HG03097 (cell line): ENCODE data around the gene ENPEP.
"Not testable (repeated sequence)": the region's sequence is repeated elsewhere in the genome, so short reads cannot be mapped to it uniquely, and the experiment has no call there.

Source experiments
- ATAC-seq: cut with Tn5 transposase; IDR thresholded peaks from one replicate; pipeline ENCODE4 v1.9.1; 2021; ENCODE audit not compliant: unreplicated experiment, low FRiP score

ENPEP gene, protein sequence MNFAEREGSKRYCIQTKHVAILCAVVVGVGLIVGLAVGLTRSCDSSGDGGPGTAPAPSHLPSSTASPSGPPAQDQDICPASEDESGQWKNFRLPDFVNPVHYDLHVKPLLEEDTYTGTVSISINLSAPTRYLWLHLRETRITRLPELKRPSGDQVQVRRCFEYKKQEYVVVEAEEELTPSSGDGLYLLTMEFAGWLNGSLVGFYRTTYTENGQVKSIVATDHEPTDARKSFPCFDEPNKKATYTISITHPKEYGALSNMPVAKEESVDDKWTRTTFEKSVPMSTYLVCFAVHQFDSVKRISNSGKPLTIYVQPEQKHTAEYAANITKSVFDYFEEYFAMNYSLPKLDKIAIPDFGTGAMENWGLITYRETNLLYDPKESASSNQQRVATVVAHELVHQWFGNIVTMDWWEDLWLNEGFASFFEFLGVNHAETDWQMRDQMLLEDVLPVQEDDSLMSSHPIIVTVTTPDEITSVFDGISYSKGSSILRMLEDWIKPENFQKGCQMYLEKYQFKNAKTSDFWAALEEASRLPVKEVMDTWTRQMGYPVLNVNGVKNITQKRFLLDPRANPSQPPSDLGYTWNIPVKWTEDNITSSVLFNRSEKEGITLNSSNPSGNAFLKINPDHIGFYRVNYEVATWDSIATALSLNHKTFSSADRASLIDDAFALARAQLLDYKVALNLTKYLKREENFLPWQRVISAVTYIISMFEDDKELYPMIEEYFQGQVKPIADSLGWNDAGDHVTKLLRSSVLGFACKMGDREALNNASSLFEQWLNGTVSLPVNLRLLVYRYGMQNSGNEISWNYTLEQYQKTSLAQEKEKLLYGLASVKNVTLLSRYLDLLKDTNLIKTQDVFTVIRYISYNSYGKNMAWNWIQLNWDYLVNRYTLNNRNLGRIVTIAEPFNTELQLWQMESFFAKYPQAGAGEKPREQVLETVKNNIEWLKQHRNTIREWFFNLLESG

DNA sequence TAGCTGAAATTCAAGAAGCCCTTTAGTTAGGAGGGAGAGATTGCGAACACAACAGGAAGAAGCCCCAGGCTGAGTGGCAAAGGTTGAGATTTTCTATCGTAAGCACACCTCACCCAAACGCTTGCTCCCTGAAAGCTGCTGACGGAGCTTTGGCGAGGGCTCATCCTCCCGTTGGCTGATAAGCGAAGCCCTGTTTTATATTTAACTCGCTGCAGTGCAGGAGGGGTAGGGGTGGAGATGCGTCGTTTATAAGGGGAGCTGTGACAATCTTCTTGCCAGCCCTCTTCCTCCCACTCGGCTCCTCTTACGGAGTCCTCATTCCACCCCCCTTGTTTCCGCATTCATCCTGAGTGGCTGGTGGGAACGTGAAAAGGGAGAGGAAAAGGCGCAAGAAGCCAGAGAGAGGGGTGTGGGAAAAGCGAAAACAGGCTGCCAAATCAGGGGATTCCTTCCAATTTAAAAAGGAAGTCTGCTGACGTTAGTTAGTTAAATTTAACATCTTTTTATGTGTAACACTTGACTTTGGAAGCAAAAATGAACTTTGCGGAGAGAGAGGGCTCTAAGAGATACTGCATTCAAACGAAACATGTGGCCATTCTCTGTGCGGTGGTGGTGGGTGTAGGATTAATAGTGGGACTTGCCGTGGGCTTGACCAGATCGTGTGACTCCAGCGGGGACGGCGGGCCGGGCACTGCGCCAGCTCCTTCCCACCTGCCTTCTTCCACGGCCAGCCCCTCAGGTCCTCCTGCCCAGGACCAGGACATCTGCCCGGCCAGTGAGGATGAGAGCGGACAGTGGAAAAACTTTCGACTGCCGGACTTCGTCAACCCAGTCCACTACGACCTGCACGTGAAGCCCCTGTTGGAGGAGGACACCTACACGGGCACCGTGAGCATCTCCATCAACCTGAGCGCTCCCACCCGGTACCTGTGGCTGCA is at the start of gene ENPEP:
TSS of gene ENPEP (plus strand) at position 275 of the 938 bp plus-strand sequence. CDS start at position 535, 260 bp downstream.
- ATAC-seq = no peak

DNA sequence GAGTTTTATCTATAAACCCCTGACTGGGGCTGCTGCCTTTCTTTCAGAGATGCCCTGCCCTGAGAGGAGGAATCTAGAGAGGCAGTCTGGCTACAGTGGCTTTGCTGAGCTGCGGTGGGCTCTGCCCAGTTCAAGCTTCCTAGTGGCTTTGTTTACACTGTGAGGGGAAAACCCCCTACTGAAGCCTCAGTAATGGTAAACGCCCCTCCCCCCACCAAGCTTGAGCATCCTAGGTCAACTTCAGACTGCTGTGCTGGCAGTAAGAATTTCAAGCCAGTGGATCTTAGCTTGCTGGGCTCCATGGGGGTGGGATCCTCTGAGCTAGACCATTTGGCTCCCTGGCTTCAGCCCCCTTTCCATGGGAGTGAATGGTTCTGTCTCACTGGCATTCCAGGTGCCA is 44.1 kb upstream of the ENPEP start:
- ATAC-seq = not testable (repeated sequence)

DNA sequence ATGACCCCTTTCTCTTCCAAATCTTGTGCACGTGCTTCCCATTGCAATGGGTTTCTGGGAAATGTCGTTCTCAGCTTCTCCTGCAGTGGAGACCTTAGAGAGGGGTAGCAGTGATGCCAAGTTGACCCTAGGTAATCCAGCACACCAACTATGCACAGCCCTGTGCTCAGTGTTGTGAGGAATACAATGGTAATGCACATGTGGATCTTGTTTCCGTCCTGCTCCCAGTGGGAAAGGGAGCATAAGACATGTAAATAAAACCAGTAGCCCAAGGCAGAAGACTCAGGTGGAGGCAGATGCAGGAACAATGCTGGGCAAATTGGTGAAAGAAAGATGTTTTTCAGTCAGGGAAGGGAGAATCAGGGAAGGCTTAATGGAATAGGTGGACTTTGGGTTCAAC is 38.7 kb upstream of the ENPEP start:
- not testable (repeated sequence) for ATAC-seq

DNA sequence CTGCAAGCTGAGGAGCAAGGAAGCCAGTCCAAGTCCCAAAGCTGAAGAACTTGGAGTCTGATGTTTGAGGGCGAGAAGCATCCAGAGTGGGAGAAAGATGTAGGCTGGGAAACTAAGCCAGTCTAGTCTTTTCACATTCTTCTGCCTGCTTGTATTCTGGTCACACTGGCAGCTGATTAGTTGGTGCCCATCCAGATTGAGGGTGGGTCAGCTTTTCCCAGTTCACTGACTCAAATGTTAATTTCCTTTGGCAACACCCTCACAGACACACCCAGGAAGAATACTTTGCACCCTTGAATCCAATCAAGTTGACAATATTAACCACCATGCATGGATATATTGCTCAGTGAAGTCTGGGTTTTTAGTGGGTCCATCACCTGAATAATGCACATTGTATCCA is 36.7 kb upstream of the ENPEP start:
- not testable (repeated sequence) for ATAC-seq

DNA sequence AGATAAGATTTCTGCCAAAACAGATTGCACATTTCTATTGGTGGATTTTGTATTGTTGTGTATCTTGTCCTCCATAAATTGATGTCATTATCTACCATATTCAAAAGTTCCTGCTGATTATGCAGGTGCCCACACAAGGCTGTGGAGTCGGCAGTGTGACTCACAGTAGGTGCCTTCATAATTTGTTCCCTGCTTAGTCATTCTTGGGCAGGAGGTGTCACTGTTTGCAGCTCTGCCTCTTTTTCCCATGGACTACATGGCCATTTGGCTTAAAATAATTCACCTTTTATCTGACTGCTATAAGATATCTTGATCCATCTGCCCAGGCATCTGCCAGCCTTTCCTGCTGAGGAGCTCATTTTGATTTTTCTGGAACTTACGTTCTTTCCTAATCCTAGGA is 33.6 kb upstream of the ENPEP start:
- ATAC-seq = no peak

DNA sequence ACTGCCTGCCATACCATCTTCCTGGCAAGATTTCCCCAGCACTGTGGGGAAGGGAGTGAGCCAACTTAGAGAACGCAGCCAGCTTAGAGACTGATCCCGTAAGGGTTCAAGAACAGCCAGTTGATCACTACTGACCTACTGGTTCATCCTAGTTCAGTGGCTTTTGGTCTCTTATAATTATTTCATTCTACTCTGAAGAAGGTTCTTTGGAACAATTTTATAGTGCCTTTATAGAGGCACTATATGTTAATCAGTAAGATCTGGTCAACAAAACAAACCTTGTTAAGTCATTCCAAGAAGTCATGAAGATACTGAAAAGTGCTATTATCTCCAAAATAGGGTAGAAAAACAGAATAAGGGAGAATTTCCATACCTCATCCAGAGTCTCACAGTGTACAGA is 33.2 kb upstream of the ENPEP start:
- ATAC-seq = no peak

DNA sequence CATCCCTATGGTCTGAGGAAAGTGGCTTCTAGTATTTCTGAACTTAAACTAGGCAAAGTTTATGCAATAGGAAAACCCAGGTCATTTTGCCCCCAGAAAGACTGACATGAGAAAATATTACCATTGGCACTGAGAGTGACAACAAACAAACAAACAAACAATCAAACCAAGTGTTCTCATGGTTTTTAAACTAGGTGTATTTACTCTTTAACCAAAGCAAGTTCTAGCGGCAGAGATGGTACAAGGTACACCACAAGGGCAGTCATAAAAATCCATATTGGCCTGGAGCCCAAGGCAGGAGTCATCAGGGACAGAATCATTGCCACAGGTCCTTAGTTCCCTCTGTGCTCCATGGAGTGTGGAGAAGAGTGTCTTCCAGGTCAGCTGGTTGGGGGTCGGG is 26.0 kb upstream of the ENPEP start:
- ATAC-seq = no peak

DNA sequence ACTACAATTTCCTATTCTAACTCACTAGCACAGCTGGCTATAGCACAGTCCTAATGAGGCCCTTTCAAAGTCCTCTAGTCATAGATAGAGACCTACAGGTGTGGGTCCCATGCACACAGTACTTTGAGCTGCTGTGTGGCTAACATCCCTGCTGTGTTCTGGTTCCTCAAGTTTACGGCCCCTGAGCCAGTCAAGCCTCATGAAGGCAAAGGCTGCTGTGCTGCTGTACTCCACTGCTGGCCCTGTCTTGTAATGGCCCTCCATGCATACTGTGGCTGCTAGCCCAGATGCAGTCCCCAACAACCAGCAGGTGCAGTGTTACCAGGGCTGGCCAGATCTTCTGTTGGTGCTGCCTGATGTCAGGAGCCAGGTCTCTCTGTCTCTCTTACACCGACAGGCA is 23.4 kb upstream of the ENPEP start:
- no peak for ATAC-seq

DNA sequence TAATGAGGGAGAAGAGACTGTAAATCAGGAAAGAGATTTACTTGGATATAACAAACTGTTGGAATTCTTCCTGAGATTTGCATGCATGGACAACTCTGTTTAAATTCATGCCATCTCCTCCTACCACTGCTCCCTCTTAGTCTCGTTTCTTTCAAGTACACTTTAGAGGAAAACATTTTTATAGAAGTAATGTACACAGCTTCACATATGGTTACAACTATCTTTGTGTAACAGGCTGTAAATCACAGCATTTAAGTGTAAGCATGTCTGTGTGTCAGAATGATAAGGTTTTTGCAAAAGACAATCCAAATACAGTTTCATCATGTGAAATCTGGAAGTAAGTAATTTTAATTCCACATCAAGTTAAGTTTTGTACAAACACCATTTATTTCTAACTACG is 21.5 kb upstream of the ENPEP start:
- ATAC-seq = no peak

DNA sequence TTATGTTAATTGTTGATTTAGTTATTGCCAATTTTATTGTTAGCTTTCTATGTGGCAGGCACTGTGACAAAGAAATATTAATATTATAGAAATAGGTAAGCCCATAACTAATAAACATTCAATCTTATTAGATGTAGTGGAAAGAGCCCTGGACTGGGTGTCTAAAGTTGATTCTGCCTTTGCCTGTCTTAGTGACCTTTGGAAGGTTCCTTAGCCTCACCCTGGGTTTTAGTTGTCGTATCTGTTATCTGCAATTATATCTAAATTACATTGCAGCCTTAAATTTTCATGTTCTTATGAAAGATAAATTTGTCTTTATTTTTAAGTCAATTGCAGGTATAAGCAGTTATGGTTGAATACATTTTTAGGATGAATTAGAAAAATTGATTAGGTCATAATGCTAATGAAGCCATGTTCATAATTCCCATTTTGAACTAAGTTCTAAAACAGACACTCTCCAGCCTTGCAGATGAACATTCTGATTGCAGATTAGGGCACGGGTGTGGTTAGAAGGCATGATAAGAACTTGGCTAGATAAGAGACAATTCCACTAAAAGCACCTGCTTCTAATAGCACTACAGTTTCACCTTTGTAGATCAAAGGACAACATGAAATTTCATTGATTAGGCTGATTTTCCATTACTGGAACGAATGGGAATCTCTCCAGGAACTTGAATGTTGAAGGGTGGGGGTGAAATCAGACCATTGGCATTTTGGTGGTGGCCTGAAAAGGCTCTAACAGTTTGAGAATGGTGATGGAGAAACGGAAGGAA is 17.3 kb upstream of the ENPEP start:
- no peak for ATAC-seq

DNA sequence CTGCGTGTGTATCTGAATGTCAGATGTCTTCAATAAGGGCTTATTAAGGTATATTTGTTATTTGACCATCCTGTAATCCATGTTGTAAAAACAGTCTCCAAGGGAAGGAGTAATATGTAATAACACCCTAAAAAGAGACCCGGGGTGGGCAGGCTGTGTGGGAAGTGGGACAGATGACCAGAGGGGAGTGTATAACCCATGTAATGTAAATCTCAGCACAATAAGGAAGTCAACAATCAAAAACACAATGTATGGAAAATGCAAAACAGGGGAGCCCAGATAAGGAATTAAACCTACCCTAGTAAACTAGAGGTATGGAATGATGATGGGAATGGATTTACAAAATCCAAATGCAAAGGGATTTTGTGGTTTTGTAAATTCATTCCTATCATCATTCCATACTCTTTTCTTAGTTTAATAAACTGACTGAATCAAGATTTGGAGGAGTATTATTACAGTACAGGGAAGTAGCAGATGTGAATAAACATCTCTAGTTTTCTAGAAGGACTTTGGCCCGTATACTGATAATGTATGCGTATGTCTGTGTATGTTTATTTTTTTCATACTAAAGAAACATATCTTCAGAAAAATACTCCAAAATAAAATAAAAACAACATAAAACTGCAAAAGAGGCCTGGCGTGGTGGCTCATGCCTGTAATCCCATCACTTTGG is 15.7 kb upstream of the ENPEP start:
- no peak for ATAC-seq

DNA sequence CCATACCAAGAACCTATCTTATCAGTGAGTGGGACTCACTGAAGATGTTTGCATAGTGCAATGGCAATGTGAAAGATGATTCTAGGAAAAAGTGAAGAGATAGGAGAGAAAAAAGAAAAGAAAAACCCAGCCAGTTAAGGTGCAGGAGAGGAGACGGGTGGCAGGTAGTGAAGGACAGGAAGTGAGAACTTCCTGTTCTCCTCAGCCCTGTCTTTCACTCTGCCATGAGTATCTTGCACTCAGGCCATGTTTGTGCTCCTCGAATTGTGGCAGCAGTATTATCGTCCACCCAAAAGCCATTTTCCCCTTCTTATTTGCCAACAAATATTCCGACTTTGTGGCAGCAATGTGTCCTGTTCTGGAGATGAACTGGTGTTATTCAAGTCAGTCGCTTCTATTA is 8.6 kb upstream of the ENPEP start:
- ATAC-seq = no peak

DNA sequence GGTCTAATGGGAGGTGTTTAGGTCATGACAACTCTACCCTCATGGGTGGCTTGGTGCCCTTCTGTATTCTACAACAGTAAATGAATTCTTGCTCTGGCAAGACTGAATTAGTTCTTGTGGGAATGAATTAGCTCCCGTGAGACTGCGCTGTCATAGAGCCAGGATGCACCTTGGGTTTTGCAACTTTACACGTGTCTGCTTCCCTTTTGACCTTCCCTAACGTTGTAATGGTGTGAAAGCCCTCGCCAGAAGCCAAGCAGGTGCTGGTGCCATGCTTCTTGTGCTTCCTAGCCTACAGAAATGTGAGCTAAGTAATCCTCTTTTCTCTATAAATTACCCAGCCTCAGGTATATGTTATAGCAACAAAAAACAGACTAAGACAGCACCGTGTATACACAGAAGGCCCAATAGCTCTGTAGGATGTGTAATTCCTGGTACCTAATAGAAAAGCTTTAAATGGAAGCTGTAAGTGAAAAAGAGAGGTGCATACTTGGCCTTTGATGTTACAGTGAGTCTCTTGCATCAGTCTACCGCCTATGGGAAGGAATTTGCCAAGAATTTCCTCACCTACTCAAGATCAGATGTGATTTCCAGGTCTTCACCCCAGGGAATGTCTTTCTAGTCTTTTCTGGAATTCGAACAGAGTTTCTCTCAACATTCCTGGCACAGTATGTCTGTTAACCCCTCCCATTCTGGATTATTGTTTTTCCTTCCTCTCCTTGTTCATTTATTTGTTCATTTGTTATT is 3.2 kb upstream of the ENPEP start:
- ATAC-seq = no peak

DNA sequence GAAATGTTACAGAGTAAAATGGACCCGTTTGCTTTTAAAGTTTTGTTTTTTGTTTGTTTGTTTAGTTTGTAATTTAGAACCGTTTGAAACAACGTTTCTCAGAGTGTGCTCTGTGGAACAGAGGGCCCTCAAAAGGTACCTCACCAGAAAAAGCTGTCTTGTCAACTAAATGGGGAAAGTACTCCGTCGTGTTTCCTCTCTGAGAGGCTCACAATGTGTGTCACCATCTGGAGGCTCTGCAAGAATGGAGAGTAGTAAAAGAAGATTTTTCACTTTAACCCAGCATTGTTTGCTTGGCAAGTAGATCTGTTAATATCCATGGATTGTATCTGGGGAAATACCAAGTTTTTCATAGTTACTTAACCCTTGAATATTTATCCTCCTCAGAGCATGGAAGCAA is 1.5 kb upstream of the ENPEP start:
- no peak for ATAC-seq

DNA sequence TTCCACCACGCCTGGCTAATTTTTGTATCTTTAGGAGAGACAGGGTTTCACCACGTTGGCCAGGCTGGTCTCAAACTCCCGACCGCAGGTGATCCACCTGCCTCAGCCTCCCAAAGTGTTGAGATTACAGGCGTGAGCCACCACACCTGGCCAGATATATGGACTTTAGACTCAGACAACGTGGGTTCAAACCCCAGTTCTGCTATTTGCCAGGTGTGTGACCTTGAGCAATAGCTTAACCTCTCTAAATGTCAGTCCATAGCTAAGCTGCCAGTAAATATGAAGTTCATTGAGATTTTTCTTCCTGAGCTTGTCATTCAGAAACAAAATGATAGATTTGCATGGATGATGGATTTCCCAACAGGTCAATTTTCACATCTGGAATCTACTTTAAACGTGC is 875 bp upstream of the ENPEP start:
- ATAC-seq = not testable (repeated sequence)

DNA sequence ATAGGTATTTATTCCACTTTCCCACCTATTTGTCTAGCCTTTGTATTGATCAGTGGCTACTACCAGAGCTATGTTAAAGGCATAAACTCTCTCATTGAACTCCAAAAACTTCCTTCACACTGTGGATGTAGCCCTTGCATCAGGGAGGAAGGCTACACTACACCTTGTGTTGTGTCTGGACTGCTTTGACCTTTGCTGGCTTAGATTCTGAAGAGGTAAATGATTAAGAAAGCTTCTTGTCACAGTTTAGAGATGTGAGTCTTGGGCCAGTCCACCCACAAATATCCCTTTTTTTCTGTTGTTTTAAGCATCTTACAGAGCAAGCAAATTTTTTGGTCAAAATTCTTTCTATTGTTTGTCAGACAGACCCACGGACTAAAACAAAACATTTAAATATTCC is 1.9 kb downstream of the ENPEP start:
- ATAC-seq = no peak

DNA sequence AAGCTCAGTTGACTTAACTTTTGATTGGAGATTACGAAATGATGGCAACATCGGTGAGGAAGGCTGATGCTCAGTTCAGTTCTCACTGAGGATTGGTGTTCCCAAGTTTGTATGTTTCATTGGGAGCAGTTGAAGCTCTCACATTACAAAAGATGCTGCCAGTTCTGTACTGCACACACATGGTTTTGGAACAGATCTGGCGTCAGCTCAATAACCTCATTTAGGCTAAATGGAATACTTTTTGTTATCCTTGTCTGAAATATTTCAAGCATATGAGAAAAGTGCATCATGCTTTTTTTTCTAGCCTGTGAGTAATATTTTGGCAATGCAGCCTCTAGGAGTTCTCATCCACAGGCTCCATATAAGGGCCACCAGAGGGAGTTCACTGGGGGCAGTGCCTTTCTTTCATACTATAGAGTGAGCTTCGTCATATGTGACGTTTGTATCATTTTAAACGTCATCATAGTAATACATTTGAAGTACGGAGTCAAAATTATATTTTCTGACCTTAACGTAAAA is 4.1 kb downstream of the ENPEP start:
- no peak for ATAC-seq

DNA sequence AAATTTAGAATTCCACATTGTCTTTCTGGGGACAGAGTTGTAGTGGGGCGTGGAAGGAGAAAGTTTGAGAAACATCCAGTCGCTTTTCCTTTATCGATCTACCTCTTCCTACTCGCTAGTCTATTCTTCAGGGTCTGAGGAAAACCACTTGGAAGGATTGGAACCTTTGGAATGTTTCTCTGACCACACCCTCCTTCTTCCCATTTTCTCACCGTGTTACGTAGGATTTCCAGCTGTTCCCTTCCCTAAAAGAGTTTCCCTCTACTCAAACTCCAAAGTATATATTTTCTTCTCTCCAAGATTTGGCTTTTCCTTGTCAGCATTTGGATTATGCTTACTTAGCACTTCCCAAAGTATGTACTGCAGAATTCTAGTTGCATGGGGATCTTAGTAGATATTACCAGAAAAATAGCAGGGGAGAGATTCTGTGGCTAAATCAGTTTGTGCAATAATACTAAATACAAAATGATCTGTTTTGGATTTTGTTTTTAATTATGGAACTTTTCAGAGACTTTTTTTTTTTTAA is 4.9 kb downstream of the ENPEP start:
- no peak for ATAC-seq
